GM12892 (cell line): ENCODE data around the gene ANAPC2.

ENCODE experiments used
- POLR2A ChIP-seq: IDR thresholded peaks from 2 replicates; pipeline ENCODE4 v1.6.1; 2011; ENCODE audit warnings: low read depth, low read length, control low read depth
- POLR2AphosphoS5 ChIP-seq: IDR thresholded peaks from 2 replicates; pipeline ENCODE4 v1.6.1; 2011; ENCODE audit warnings: low read depth, low read length, control low read depth
- TAF1 ChIP-seq: IDR thresholded peaks from 2 replicates; pipeline ENCODE4 v1.6.1; 2011; ENCODE audit warnings: low read depth, mild to moderate bottlenecking, control low read depth, low read length, borderline replicate concordance

DNA sequence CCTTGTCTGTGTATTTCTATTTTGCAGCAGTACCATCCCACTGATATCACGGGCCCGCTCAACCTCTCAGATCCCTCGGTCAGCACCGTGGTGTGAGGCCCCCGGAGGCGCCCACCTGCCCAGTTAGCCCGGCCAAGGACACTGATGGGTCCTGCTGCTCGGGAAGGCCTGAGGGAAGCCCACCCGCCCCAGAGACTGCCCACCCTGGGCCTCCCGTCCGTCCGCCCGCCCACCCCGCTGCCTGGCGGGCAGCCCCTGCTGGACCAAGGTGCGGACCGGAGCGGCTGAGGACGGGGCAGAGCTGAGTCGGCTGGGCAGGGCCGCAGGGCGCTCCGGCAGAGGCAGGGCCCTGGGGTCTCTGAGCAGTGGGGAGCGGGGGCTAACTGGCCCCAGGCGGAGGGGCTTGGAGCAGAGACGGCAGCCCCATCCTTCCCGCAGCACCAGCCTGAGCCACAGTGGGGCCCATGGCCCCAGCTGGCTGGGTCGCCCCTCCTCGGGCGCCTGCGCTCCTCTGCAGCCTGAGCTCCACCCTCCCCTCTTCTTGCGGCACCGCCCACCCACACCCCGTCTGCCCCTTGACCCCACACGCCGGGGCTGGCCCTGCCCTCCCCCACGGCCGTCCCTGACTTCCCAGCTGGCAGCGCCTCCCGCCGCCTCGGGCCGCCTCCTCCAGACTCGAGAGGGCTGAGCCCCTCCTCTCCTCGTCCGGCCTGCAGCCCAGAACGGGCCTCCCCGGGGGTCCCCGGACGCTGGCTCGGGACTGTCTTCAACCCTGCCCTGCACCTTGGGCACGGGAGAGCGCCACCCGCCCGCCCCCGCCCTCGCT, 20.4 kb downstream of the ANAPC2 start:
- TF ChIP-seq TAF1 (no peak), POLR2A (no peak), POLR2AphosphoS5 (no peak)
